GM12878 (cell line): Measurements from ENCODE around the gene MARS1. TPM values are rescaled to one million over a fixed set of nuclear protein-coding genes. Genes with fewer than 3 reads are reported as not detected.

Experiments
- ATAC-seq: fragments of 200-7000 bp; cut with Tn5 transposase; 3 replicates; pipeline ENCODE4 v1.9.1; 2020; ENCODE audit warnings: mild to moderate bottlenecking, moderate library complexity
- BruUV-seq: library from RNA; stranded (reverse); fragments of 400-500 nt; replicated peaks from 2 replicates; lab custom pipeline; 2021; lab: Mats Ljungman, UMichigan
- CTCF ChIA-PET: fragments of 300-600 bp; sonication (Branson Sonifier 250); formaldehyde crosslinking; extraction: SDS; loops from one replicate; lab custom pipeline; 2021; ENCODE audit warnings: inconsistent platforms; lab: Yijun Ruan, JAX
- POLR2A ChIA-PET: fragments of 350-600 bp; formaldehyde crosslinking; extraction: SDS; loops from one replicate; lab custom pipeline; 2021; ENCODE audit warnings: inconsistent platforms; lab: Charles Lee
- RAD21 ChIA-PET: fragments of 300-600 bp; sonication (Branson Sonifier 250); formaldehyde crosslinking; loops from one replicate; lab custom pipeline; 2023; ENCODE audit warnings: antibody characterized with exemption; ENCODE audit not compliant: unreplicated experiment; lab: Charles Lee
- SMC1A ChIA-PET: fragments of 300-600 bp; sonication (Branson Sonifier 250); formaldehyde crosslinking; loops from one replicate; lab custom pipeline; 2023; ENCODE audit not compliant: unreplicated experiment, uncharacterized antibody; lab: Charles Lee
- DNase-seq: peaks from one replicate; pipeline ENCODE4 v3.0.0-alpha.2; 2011; ENCODE audit warnings: low read depth, low spot score
- FAIRE-seq: peaks from 3 replicates; lab custom pipeline; 2011; peaks lifted over from hg19 to GRCh38; lab: Jason Lieb, UNC
- H2AFZ ChIP-seq: 2 replicates; pipeline ENCODE4 v1.6.0; 2011; ENCODE audit warnings: low read depth, low read length, control low read depth; ENCODE audit not compliant: control insufficient read depth
- H3K27ac ChIP-seq: 2 replicates; pipeline ENCODE4 v1.5.1; 2011; ENCODE audit warnings: control low read depth; ENCODE audit not compliant: control insufficient read depth, insufficient read depth
- H3K27me3 ChIP-seq, 2 experiments: replicated peaks in 1 of 2; 2 replicates each; pipeline versions ENCODE4 v1.6.0 to v1.6.1; 2011; ENCODE audit warnings: low read length in 1 of 2; ENCODE audit not compliant: control insufficient read depth in 2 of 2, insufficient read depth in 2 of 2
- H3K36me3 ChIP-seq, 2 experiments: 2 replicates each; pipeline ENCODE4 v1.5.1; 2011; ENCODE audit warnings: low read length in 1 of 2; ENCODE audit not compliant: control insufficient read depth in 2 of 2, insufficient read depth in 2 of 2
- H3K4me1 ChIP-seq: 2 replicates; pipeline ENCODE4 v1.6.1; 2011; ENCODE audit warnings: mild to moderate bottlenecking, low read length, moderate library complexity, mixed read lengths; ENCODE audit not compliant: control insufficient read depth, insufficient read depth
- H3K4me2 ChIP-seq: 2 replicates; pipeline ENCODE4 v1.6.0; 2011; ENCODE audit warnings: control low read depth; ENCODE audit not compliant: control insufficient read depth, insufficient read depth
- H3K4me3 ChIP-seq: fragments of 200-600 bp; sonication (generic); 2 replicates; pipeline ENCODE4 v1.5.1; 2016
- H3K79me2 ChIP-seq: 2 replicates; pipeline ENCODE4 v1.6.0; 2011; ENCODE audit warnings: low read length; ENCODE audit not compliant: control insufficient read depth, insufficient read depth
- H3K9ac ChIP-seq: 2 replicates; pipeline ENCODE4 v1.8.0; 2011; ENCODE audit warnings: low read length, control low read depth, mixed read lengths; ENCODE audit not compliant: control insufficient read depth, insufficient read depth
- H3K9me3 ChIP-seq: replicated peaks from 3 replicates; pipeline ENCODE4 v1.5.1; 2011; ENCODE audit warnings: mild to moderate bottlenecking, low read length; ENCODE audit not compliant: control insufficient read depth, insufficient read depth
- H4K20me1 ChIP-seq: 2 replicates; pipeline ENCODE4 v1.6.0; 2011; ENCODE audit not compliant: control insufficient read depth, insufficient read depth
- BCL11A ChIP-seq: IDR thresholded peaks from 2 replicates; pipeline ENCODE4 v1.6.1; 2011; ENCODE audit warnings: low read depth, low read length
- FOXM1 ChIP-seq: IDR thresholded peaks from 2 replicates; pipeline ENCODE4 v1.6.1; 2012; ENCODE audit warnings: low read depth, mild to moderate bottlenecking, inconsistent platforms, low read length, moderate library complexity
- GABPA ChIP-seq: IDR thresholded peaks from 2 replicates; pipeline ENCODE4 v1.6.1; 2014; ENCODE audit warnings: antibody characterized with exemption, low read depth, mild to moderate bottlenecking, inconsistent platforms
- IKZF2 ChIP-seq, 2 experiments: fragments of 450-650 bp; IDR thresholded peaks; 2 replicates each; pipeline ENCODE4 v1.6.1; 2017; ENCODE audit warnings: mild to moderate bottlenecking in 2 of 2, moderate library complexity in 2 of 2
- IRF4 ChIP-seq: IDR thresholded peaks from 2 replicates; pipeline ENCODE4 v1.6.1; 2011; ENCODE audit warnings: low read depth, low read length
- JUND ChIP-seq: IDR thresholded peaks from 2 replicates; pipeline ENCODE4 v1.6.1; 2012; ENCODE audit warnings: low read depth, mild to moderate bottlenecking, low read length, improper control_type of control experiment, moderate library complexity
- NFXL1 ChIP-seq: fragments of 450-650 bp; IDR thresholded peaks from 2 replicates; pipeline ENCODE4 v1.6.1; 2017; ENCODE audit warnings: antibody characterized with exemption, mild to moderate bottlenecking, borderline replicate concordance
- POLR2AphosphoS2 ChIP-seq: IDR thresholded peaks from 2 replicates; pipeline ENCODE4 v1.6.1; 2011; ENCODE audit warnings: low read depth, mild to moderate bottlenecking, low read length, improper control_type of control experiment, moderate library complexity
- RAD51 ChIP-seq: fragments of 450-650 bp; IDR thresholded peaks from 2 replicates; pipeline ENCODE4 v1.6.1; 2016; ENCODE audit warnings: moderate library complexity, mild to moderate bottlenecking, inconsistent platforms
- ZZZ3 ChIP-seq: IDR thresholded peaks from 2 replicates; pipeline ENCODE4 v1.6.1; 2011; ENCODE audit warnings: low read depth; ENCODE audit not compliant: control insufficient read depth, insufficient read length
- WGBS: methylation state at CpG from one replicate; pipeline ENCODE4 v1.1.6; 2016; ENCODE audit warnings: low lambda C conversion rate; ENCODE audit not compliant: insufficient replicate concordance, insufficient coverage; ENCODE audit errors: missing lambda C conversion rate; 5-methylcytosine and 5-hydroxymethylcytosine counted together
- in situ Hi-C: fragments of 300-500 bp; cut with MboI; formaldehyde crosslinking; loops from 9 replicates; pipeline ENCODE4 v1.14.3; 2018; ENCODE audit warnings: mixed read lengths
- intact Hi-C: fragments of 100-400 bp; cut with micrococcal nuclease; formaldehyde crosslinking; loops from one replicate; pipeline ENCODE4 v1.14.2; 2022; ENCODE audit not compliant: unreplicated experiment
- polyA plus RNA-seq, 11 experiments: library from polyadenylated mRNA; depleted of rRNA in 4 of 11; unstranded in 6 of 11; stranded (reverse) in 5 of 11; fragments of >200 nt; fragmentation: Nextera tagmentation in 4 of 11; fragmentation: Illumina TruSeq in 1 of 11; extraction: Ambion mirVana in 4 of 11; extraction: Trizol in 1 of 11; gene quantifications; 1 replicate in 1 of 11; 2 replicates in 10 of 11; pipeline versions ENCODE4 v1.2.1 to v1.2.3, GENCODE V29; 2011 to 2016; ENCODE audit warnings: inconsistent platforms in 2 of 11, missing spikeins in 2 of 11, low read depth in 1 of 11
- total RNA-seq, 4 experiments: library from RNA; depleted of rRNA in 3 of 4; stranded (reverse); fragments of >200 nt in 3 of 4; fragmentation: Illumina TruSeq in 1 of 4; extraction: Trizol in 1 of 4; gene quantifications; 2 replicates each; pipeline versions ENCODE4 v1.2.1 to v1.2.3, GENCODE V29; 2013 to 2021
- TF ChIP-seq, protein P1 (sequence below): fragments of 450-650 bp; IDR thresholded peaks from 2 replicates; pipeline ENCODE4 v1.6.1; 2017; ENCODE audit warnings: borderline replicate concordance
- TF ChIP-seq, protein P2 (sequence below): fragments of 450-650 bp; IDR thresholded peaks from 2 replicates; pipeline ENCODE4 v1.6.1; 2017; ENCODE audit warnings: low read depth, mild to moderate bottlenecking, moderate library complexity

MARS1 gene
- total and polyA plus RNA-seq, 10 of the 15 experiments (the other 5 are each of a cell fraction or from before 2014, with no cell fraction given): 72.3 to 270 (median 153) TPM

DNA sequence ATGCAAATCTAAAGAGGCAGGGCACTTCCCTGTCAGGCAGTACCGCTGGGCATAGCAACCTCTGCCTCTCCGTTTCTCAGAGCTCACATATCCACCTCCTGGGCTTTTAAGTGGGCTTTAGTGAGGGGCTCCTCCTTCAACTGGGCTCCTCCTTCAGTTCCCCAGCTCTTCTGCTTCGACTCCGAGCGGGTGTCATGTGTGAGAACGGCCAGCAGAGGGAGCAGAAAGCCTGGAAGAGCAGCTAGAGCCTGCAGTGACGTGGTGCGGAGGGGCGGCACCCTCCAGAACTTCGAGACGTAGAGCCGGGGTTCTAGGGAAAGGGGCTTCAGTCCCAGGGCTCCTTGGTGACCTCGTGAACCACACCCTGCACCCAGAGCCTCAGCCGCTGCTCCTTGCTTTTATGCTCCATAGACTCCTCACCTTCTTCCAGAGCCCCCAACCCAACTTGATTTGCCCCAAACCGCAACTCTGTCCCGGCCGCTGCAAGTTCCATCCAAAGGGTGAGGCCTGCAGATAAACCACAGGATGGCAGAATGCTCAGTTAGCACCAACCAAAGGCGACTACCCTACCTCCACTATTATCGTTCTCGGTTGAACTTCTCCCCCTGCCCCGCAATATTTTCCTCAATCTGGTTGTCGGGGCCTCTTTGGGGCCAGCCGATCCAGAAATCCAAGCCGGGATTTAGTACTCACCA lies 28.7 kb upstream of the MARS1 start (continued):
- TF ChIP-seq, protein P1, sequence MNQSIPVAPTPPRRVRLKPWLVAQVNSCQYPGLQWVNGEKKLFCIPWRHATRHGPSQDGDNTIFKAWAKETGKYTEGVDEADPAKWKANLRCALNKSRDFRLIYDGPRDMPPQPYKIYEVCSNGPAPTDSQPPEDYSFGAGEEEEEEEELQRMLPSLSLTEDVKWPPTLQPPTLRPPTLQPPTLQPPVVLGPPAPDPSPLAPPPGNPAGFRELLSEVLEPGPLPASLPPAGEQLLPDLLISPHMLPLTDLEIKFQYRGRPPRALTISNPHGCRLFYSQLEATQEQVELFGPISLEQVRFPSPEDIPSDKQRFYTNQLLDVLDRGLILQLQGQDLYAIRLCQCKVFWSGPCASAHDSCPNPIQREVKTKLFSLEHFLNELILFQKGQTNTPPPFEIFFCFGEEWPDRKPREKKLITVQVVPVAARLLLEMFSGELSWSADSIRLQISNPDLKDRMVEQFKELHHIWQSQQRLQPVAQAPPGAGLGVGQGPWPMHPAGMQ: no peak
- no peak for TF ChIP-seq IRF4
- TF ChIP-seq RAD51: peak; percentile 82
- peak; percentile 38; the same call in 1 of the 2 replicates for TF ChIP-seq POLR2AphosphoS2
- TF ChIP-seq JUND: no peak
- no peak for TF ChIP-seq NFXL1

DNA sequence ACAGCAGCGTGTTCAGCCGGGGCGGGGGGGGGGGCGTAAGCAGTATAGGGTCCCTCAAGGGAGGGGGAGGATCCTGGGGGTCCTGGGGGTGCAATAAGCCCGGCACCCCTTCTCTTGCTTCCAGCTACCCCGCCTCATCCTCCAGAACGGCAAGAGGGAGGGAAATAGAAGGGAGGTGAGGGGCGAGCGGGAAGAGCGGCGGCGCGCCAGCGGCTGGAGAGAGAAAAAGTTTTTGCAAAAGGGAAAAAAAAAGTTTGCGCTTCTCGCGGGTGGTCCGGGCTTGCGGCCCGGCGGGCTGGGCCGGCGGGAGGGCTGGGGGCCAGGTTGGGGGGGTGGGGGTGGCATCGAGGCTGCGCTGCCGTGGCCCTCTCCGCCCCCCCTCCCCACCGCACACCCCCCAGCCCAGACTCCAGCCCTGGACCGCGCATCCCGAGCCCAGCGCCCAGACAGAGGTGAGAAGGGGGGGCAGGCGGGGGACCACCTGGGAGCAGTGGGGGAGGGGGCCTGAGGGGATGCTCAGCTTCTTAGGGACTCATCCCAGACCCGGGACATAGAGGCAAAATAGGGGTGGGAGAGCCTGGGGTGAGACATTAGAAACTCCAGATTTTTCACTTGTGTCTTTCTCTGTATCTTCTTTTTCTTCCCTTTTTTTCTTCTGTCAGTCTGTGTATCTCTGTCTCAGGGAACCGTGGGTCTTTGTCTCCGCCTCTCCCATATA lies 28.0 kb upstream of the MARS1 start, which contains the start of gene GLI1:
Gene GLI1 (plus strand): TSS at position 36 of the 718 bp plus-strand sequence. CDS start 3,907 bp downstream, outside the sequence.
- no TSS peak for BruUV-seq
- FAIRE-seq (peak; percentile 38), ATAC-seq (0 out of 3 replicates have a peak, but pooled peaks have one; percentile 4), DNase-seq (no peak)
- Histone ChIP-seq H3K79me2 (no peaks in the 10 kb centered on the region), H3K4me3 (peak within 1 kb of the TSS; percentile 85), H3K27ac (peak within 1 kb of the TSS; percentile 79), H3K27me3 (0 out of 4 replicates have a peak, but pooled peaks cover 0 to 4% of the 10 kb centered on the region in 2 experiments), H4K20me1 (0 out of 2 replicates have a peak, but pooled peaks cover 2% of the 10 kb centered on the region), H2AFZ (peak within 1 kb of the TSS; percentile 97), H3K4me1 (peaks cover 38% of the 10 kb centered on the region), H3K36me3 (no peaks in the 10 kb centered on the region), H3K9ac (peak within 1 kb of the TSS; percentile 71), H3K9me3 (no peaks in the 10 kb centered on the region), H3K4me2 (peak within 1 kb of the TSS; percentile 100)
- ChIA-PET RAD21 (interaction anchor here (0.6 to 4.7 kb wide), 15 partner anchors 6 to 217 kb away, joined by 3 to 35 read pairs (median 4); partner anchors contain the start of genes ARHGAP9 and INHBE), CTCF (interaction anchor here (0.8 to 11.0 kb wide), 29 partner anchors 7 to 285 kb away, joined by 3 to 540 read pairs (median 5); partner anchors contain the start of genes ARHGAP9, INHBE, MBD6 and TSPAN31), POLR2A (interaction anchor here (0.9 to 3.0 kb wide), 5 partner anchors 8 to 230 kb away, joined by 3 to 16 read pairs (median 4); partner anchors contain the start of gene SHMT2), SMC1A (interaction anchor here (0.7 to 2.4 kb wide), 15 partner anchors 10 to 322 kb away, joined by 3 to 11 read pairs (median 6); partner anchors contain the start of genes ARHGAP9, DCTN2 and DDIT3)
- intact Hi-C loops (loop anchor here (5.0 kb wide), 2 partner anchors 62 to 162 kb away; partner anchors contain the start of genes DDIT3 and MBD6), in situ Hi-C loops (loop anchor here (5.0 to 10.0 kb wide), 2 partner anchors 145 to 198 kb away; no protein-coding TSS in a partner anchor)
- TF ChIP-seq IKZF2 (IDR thresholded peaks at IDR 0.05): no peak
- TF ChIP-seq, protein P2, sequence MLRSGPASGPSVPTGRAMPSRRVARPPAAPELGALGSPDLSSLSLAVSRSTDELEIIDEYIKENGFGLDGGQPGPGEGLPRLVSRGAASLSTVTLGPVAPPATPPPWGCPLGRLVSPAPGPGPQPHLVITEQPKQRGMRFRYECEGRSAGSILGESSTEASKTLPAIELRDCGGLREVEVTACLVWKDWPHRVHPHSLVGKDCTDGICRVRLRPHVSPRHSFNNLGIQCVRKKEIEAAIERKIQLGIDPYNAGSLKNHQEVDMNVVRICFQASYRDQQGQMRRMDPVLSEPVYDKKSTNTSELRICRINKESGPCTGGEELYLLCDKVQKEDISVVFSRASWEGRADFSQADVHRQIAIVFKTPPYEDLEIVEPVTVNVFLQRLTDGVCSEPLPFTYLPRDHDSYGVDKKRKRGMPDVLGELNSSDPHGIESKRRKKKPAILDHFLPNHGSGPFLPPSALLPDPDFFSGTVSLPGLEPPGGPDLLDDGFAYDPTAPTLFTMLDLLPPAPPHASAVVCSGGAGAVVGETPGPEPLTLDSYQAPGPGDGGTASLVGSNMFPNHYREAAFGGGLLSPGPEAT: 0 out of 2 replicates have a peak, but pooled peaks have one; percentile 10
- no peak for TF ChIP-seq GABPA
- TF ChIP-seq FOXM1: no peak
- no peak for TF ChIP-seq RAD51
- TF ChIP-seq ZZZ3: no peak
- no peak for TF ChIP-seq BCL11A
- WGBS: 0% methylated on average over 13 of the region's 36 CpGs
